ENCODE data around the gene FOXN3. TPM values are rescaled to one million over a fixed set of nuclear protein-coding genes. Genes with fewer than 3 reads are reported as not detected.
A peak's percentile ranks its signal among the peaks of the same experiment; 100 is the strongest.

Gene FOXN3
- total RNA-seq, 4 donors from 2014 or later, result 98.7 to 116 (median 103) TPM

DNA sequence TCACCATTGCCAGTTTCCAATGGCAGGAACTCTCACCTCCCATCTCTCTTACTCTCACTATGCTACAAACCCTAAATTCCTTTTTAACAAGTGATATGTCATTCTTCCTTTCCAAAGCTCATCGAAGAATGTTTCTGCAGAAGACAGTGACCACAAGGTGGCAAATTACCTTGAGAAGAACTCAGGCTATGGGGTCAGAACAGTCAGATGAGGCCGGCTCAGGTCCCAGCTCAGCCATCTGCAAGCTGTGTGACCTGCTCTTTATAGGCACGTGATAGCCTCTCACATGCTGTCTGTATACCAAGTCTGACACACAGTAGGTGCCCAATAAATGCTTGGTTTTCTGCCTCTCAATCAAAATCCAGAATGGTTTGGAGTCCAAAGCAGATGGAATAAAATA lies 80.7 kb downstream of the FOXN3 start:
- Histone ChIP-seq H3K4me1 (peaks cover 0 to 48% (median 23%) of the 10 kb centered on the region in 4 donors), H3K27ac (no peak overlapping the region), H3K9me3 (no peaks in the 10 kb centered on the region), H3K27me3 (no peaks in the 10 kb centered on the region), H3K36me3 (peaks cover 0 to 3% (median 0%) of the 10 kb centered on the region in 3 donors), H3K4me3 (no peak overlapping the region)
- WGBS, 2 donors, result 87 to 93% methylated on average over 3 of the region's 3 CpGs
- TF ChIP-seq POLR2A (IDR thresholded peaks at IDR 0.05) (no peak), EP300 (IDR thresholded peaks at IDR 0.05) (no peak)
- TF ChIP-seq, protein P1, sequence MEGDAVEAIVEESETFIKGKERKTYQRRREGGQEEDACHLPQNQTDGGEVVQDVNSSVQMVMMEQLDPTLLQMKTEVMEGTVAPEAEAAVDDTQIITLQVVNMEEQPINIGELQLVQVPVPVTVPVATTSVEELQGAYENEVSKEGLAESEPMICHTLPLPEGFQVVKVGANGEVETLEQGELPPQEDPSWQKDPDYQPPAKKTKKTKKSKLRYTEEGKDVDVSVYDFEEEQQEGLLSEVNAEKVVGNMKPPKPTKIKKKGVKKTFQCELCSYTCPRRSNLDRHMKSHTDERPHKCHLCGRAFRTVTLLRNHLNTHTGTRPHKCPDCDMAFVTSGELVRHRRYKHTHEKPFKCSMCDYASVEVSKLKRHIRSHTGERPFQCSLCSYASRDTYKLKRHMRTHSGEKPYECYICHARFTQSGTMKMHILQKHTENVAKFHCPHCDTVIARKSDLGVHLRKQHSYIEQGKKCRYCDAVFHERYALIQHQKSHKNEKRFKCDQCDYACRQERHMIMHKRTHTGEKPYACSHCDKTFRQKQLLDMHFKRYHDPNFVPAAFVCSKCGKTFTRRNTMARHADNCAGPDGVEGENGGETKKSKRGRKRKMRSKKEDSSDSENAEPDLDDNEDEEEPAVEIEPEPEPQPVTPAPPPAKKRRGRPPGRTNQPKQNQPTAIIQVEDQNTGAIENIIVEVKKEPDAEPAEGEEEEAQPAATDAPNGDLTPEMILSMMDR (IDR thresholded peaks at IDR 0.05), result peak in 1 of 5 experiments; percentile 12
- no peak for DNase-seq (ENCODE audit: low spot score in 2 of 2)

DNA sequence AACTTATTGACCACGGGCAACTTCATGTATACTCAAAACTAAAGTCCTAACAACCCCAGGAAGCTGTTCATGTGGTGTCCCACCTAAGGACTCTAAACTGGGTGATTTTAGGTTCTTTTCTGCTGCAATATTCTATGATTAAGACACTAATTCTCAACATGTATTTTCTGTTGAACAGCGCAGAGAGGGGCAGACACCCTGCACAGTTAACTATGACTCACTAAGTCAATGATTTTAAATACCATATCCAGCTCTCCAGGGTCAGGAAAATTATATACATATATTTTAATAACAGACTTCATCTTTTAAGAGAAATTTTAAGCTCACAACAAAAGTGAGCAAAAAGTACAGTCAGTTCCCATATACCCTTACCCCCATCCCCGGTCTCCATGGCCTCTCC lies 85.0 kb downstream of the FOXN3 start:
- H3K27me3 ChIP-seq, result no peaks in the 10 kb centered on the region
- H3K9me3 ChIP-seq, result no peaks in the 10 kb centered on the region
- H3K4me1 ChIP-seq, result peaks cover 0 to 22% (median 4%) of the 10 kb centered on the region in 4 donors
- DNase-seq (ENCODE audit: low spot score in 2 of 2), result no peak
- peaks cover 0 to 3% (median 0%) of the 10 kb centered on the region in 3 donors for H3K36me3 ChIP-seq
- no peak overlapping the region for H3K4me3 ChIP-seq
- WGBS, 2 donors, result 81 to 90% methylated on average over 3 of the region's 3 CpGs
- no peak overlapping the region for H3K27ac ChIP-seq
- TF ChIP-seq POLR2A (IDR thresholded peaks at IDR 0.05) (no peak), EP300 (IDR thresholded peaks at IDR 0.05) (no peak)
- TF ChIP-seq, protein P1 (IDR thresholded peaks at IDR 0.05), result no peak

DNA sequence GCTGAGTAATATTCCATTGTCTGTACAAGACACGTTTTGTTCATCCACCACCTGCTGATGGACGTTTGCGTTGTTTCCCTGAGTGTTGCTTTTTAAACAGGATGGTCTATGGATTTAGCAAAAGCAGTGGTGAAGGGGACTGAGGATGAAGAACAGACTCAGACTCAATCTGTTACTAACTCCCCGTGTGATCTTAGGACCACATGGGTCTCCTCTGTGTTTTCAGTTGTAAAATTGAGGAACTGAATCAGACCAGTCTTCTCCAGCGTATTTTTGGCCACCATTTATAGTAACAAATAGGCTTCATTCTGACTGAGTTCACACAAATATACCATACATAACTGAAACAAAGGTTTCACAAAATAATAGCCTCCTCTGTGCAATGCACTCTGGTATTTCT lies 85.6 kb downstream of the FOXN3 start:
- Histone ChIP-seq H3K27ac (no peak overlapping the region), H3K9me3 (no peaks in the 10 kb centered on the region), H3K27me3 (no peaks in the 10 kb centered on the region), H3K36me3 (peaks cover 0 to 3% (median 0%) of the 10 kb centered on the region in 3 donors), H3K4me3 (no peak overlapping the region), H3K4me1 (peaks cover 0 to 21% (median 4%) of the 10 kb centered on the region in 4 donors)
- 67 to 69% methylated on average over 5 of the region's 5 CpGs for WGBS, 2 donors
- TF ChIP-seq POLR2A (IDR thresholded peaks at IDR 0.05) (no peak), EP300 (IDR thresholded peaks at IDR 0.05) (no peak)
- TF ChIP-seq, protein P1 (IDR thresholded peaks at IDR 0.05), result no peak
- DNase-seq (ENCODE audit: low spot score in 2 of 2), result no peak

DNA sequence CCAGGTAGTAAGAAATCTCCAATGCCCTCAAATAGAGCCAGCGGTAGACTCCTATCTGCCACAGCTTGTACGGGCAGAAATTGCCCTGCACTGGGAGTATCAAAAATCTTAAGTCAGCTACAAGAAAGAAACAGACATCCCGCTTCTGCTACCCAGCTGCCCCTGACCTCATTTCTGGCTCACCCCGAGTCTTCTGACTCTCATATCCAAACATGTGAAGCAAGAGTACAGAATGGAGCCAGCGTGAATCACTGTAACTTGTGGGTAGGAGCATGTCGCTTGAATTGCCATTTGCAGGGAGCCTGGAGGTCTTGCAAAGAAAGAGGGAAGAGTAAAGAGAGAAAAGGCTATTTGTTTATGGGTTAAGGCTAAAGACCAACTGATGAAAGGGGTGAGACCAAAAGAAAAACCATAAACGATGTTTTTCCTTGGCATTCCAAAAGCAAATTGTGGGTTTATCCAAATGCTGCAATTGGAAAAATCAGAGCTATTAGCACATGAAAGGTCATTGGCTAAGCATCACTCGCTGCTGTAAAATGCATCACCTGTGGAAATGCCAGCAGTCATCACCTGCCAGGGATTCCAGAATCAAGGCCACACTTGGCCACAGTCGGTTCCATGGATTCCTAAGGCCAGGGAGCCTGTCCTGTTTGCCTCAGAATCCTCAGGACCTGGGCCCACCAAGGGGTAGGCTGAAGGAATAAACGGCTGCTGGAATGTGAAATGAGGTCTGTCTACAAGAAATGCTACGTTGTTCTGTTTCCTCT lies 86.6 kb downstream of the FOXN3 start:
- TF ChIP-seq, protein P1 (IDR thresholded peaks at IDR 0.05), result no peak
- TF ChIP-seq POLR2A (IDR thresholded peaks at IDR 0.05) (no peak), EP300 (IDR thresholded peaks at IDR 0.05) (peak in 1 of 2 donors; percentile 71)
- WGBS, 2 donors, result 60 to 64% methylated on average over 11 of the region's 11 CpGs
- Histone ChIP-seq H3K36me3 (peaks cover 0 to 8% (median 0%) of the 10 kb centered on the region in 3 donors), H3K4me1 (peaks cover 0 to 21% (median 4%) of the 10 kb centered on the region in 4 donors), H3K4me3 (no peak overlapping the region), H3K27me3 (no peaks in the 10 kb centered on the region), H3K27ac (no peak overlapping the region), H3K9me3 (no peaks in the 10 kb centered on the region)
- peak in 1 of 2 donors; percentile 70 for DNase-seq (ENCODE audit: low spot score in 2 of 2)

DNA sequence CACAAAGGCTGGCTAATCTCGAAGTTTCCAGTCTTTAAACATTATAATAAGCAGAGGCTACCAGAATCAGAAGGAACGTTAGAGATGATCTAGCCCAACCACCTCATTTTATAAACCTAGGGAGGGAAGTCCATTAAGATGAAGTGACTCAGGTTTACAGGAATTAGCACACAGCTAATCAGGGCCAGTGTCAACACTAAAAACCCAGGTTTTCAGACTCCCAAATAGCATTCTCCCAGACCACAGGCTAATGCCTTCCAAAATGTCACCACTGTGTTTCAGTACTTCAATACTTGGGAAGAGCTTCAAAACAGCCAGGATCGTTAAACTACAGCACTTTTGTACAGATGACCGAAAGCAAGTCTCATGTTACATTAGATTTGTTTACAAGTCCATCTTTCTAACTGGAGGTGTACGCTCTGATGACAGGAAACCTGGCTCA lies 89.2 kb downstream of the FOXN3 start:
- H3K27ac ChIP-seq, result no peak overlapping the region
- no peak overlapping the region for H3K4me3 ChIP-seq
- H3K36me3 ChIP-seq, result peaks cover 0 to 7% (median 0%) of the 10 kb centered on the region in 3 donors
- TF ChIP-seq POLR2A (IDR thresholded peaks at IDR 0.05) (no peak), EP300 (IDR thresholded peaks at IDR 0.05) (no peak)
- TF ChIP-seq, protein P1 (IDR thresholded peaks at IDR 0.05), result no peak
- no peaks in the 10 kb centered on the region for H3K9me3 ChIP-seq
- H3K4me1 ChIP-seq, result peaks cover 0 to 21% (median 4%) of the 10 kb centered on the region in 4 donors
- WGBS, 2 donors, result 72 to 82% methylated on average over 5 of the region's 5 CpGs
- H3K27me3 ChIP-seq, result no peaks in the 10 kb centered on the region
- no peak for DNase-seq (ENCODE audit: low spot score in 2 of 2)
